ENCODE results near the gene NTSR1. TPM values are rescaled to one million over a fixed set of nuclear protein-coding genes. Genes with fewer than 3 reads are reported as not detected.

Gene NTSR1
- total and polyA plus RNA-seq, 9 donors = 0.05 to 0.23 (median 0.08) TPM; not detected in 5

- Histone ChIP-seq H3K4me1 (ENCODE audit: insufficient read depth) (peaks cover 10% of the 10 kb centered on the region), H3K9me3 (no peaks in the 10 kb centered on the region), H3K36me3 (no peaks in the 10 kb centered on the region), H3K27me3 (no peaks in the 10 kb centered on the region), H3K4me3 (peak overlapping the region; percentile 79), H3K27ac (no peak overlapping the region)
- no peak for DNase-seq
- WGBS, 3 donors = 58 to 67% (median 67%) methylated on average over 10 to 11 of the region's 11 CpGs
- intact Hi-C loops (cut with DNase I) = loop anchor here in 2 of 4 donors (5.0 kb wide), 1 partner anchor 139 kb away; no protein-coding TSS in a partner anchor
- TF ChIP-seq, protein P1, sequence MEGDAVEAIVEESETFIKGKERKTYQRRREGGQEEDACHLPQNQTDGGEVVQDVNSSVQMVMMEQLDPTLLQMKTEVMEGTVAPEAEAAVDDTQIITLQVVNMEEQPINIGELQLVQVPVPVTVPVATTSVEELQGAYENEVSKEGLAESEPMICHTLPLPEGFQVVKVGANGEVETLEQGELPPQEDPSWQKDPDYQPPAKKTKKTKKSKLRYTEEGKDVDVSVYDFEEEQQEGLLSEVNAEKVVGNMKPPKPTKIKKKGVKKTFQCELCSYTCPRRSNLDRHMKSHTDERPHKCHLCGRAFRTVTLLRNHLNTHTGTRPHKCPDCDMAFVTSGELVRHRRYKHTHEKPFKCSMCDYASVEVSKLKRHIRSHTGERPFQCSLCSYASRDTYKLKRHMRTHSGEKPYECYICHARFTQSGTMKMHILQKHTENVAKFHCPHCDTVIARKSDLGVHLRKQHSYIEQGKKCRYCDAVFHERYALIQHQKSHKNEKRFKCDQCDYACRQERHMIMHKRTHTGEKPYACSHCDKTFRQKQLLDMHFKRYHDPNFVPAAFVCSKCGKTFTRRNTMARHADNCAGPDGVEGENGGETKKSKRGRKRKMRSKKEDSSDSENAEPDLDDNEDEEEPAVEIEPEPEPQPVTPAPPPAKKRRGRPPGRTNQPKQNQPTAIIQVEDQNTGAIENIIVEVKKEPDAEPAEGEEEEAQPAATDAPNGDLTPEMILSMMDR (IDR thresholded peaks at IDR 0.05) = no peak
- TF ChIP-seq EP300 (IDR thresholded peaks at IDR 0.05) (no peak), POLR2A (IDR thresholded peaks at IDR 0.05) (no peak)
Observed at GRCh38 chr20:62806383-62807050, 97.9 kb downstream of the NTSR1 start.

DNA sequence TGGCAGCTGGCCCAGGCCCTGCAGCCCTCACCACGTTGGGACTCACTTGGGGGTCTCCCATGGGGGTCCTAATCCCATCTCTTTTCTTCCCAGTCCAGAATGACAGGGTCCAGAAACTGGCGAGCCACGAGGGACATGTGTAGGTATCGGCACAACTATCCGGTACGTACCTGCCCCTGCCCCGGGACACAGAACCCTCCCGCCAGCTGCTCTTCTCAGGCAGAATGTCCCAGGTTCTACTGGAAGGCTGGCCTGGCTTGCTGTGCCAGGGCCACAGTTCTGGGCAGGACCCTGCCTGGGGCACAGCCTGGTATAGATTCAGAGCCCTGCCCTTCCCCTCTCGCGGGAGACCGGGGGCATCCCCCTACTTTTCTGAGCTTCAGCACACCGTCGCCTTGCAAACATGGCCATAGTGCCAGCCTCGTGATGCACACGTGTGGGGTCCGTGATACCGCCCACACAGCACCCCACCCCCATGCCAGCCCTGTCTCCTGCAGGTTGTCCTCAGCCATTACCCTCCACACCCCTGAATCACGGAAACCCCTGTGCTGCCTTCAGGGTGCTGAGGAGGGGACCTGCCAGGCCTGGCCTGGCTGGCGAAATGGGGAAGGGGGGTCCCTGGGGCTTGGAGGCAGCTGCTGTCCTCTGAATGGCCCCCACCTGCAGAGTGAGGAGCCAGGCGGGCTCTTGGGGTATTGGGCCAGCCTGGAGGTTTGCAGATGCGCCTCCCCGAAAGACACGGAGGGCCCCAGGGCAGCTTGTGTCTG lies 99.0 kb downstream of the NTSR1 start:
- H3K4me1 ChIP-seq (ENCODE audit: insufficient read depth) = peaks cover 10% of the 10 kb centered on the region
- TF ChIP-seq, protein P1 (IDR thresholded peaks at IDR 0.05) = no peak
- TF ChIP-seq EP300 (IDR thresholded peaks at IDR 0.05) (no peak), POLR2A (IDR thresholded peaks at IDR 0.05) (no peak)
- no peak overlapping the region for H3K27ac ChIP-seq
- no peaks in the 10 kb centered on the region for H3K36me3 ChIP-seq
- intact Hi-C loops (cut with DNase I) = loop anchor here in 2 of 4 donors (5.0 kb wide), 1 partner anchor 140 kb away; no protein-coding TSS in a partner anchor
- H3K4me3 ChIP-seq = no peak overlapping the region
- WGBS, 3 donors = 79 to 85% (median 83%) methylated on average over 19 to 23 of the region's 23 CpGs
- DNase-seq = no peak
- H3K9me3 ChIP-seq = no peaks in the 10 kb centered on the region
- no peaks in the 10 kb centered on the region for H3K27me3 ChIP-seq

- Histone ChIP-seq H3K9me3 (no peaks in the 10 kb centered on the region), H3K36me3 (no peaks in the 10 kb centered on the region), H3K4me1 (ENCODE audit: insufficient read depth) (peaks cover 10% of the 10 kb centered on the region), H3K27ac (no peak overlapping the region), H3K4me3 (no peak overlapping the region), H3K27me3 (no peaks in the 10 kb centered on the region)
- intact Hi-C loops (cut with DNase I) = loop anchor here in 2 of 4 donors (5.0 kb wide), 1 partner anchor 141 kb away; no protein-coding TSS in a partner anchor
- 42 to 43% (median 43%) methylated on average over 20 to 21 of the region's 21 CpGs for WGBS, 3 donors
- TF ChIP-seq POLR2A (IDR thresholded peaks at IDR 0.05) (no peak), EP300 (IDR thresholded peaks at IDR 0.05) (no peak)
- TF ChIP-seq, protein P1 (IDR thresholded peaks at IDR 0.05) = peak; percentile 75 to 80 (median 78)
- peak; percentile 63 to 83 (median 77) for DNase-seq
Observed at GRCh38 chr20:62808211-62808865, 99.7 kb downstream of the NTSR1 start.

All from ovary (tissue), 9 donors.